H1 (cell line): Measurements from ENCODE around the gene FCGR2B. TPM values are rescaled to one million over a fixed set of nuclear protein-coding genes. Genes with fewer than 3 reads are reported as not detected.

Experiments used
- SIX5 ChIP-seq: IDR thresholded peaks from 2 replicates; pipeline ENCODE4 v1.6.1; 2011; ENCODE audit warnings: mild to moderate bottlenecking, low read depth, low read length
- TBP ChIP-seq: IDR thresholded peaks from 2 replicates; pipeline ENCODE4 v1.6.1; 2011; ENCODE audit warnings: low read depth, low read length, improper control_type of control experiment
- USF2 ChIP-seq: IDR thresholded peaks from 2 replicates; pipeline ENCODE4 v1.6.1; 2011; ENCODE audit warnings: low read length, improper control_type of control experiment
- polyA plus RNA-seq, 7 experiments: library from polyadenylated mRNA; depleted of rRNA in 3 of 7; stranded (reverse) in 5 of 7; unstranded in 2 of 7; fragments of >200 nt in 5 of 7; fragments of 200-250 nt in 2 of 7; gene quantifications; 1 replicate in 5 of 7; 2 replicates in 1 of 7; 4 replicates in 1 of 7; pipeline versions ENCODE4 v1.2.1 to v1.2.3, GENCODE V29; 2011 to 2013; ENCODE audit warnings: missing spikeins in 2 of 7, mixed read lengths in 2 of 7
- total RNA-seq: library from RNA; stranded (reverse); fragmentation: NEBNext Ultra II Directional; extraction: Animal tissue kit (Norgen Biotek cat#: 25700); gene quantifications from 2 replicates; pipeline ENCODE4 v1.2.1, GENCODE V29; 2021
- TF ChIP-seq, protein P1 (sequence below): IDR thresholded peaks from 2 replicates; pipeline ENCODE4 v1.6.1; 2011; ENCODE audit warnings: low read depth, mild to moderate bottlenecking, low read length; ENCODE audit not compliant: insufficient read depth

The FCGR2B gene
- total and polyA plus RNA-seq, 2 of the 8 experiments (the other 6 are each of a cell fraction or from before 2014, with no cell fraction given) = 0.05 TPM; not detected in 1

DNA sequence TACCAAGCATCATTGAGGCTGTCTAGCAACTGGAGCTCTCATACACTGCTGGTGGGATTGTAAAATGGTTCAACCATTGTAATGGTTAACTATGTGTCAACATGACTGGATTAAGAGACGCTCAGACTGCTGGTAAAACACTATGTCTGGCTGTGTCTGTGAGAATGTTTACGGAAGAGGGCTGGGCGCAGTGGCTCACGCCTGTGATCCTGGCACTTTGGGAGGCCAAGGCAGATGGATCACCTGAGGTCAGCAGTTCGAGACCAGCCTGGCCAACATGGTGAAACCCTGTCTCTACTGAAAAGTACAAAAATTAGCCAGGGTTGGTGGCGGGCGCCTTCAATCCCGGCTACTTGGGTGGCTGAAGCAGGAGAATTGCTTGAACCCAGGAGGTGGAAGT, 39.3 kb downstream of the FCGR2B start (continued):
- TF ChIP-seq USF2 (no peak), TBP (no peak), SIX5 (no peak)
- TF ChIP-seq, protein P1, sequence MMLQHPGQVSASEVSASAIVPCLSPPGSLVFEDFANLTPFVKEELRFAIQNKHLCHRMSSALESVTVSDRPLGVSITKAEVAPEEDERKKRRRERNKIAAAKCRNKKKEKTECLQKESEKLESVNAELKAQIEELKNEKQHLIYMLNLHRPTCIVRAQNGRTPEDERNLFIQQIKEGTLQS = no peak
